ENCODE data around the gene PRKCE. TPM values are rescaled to one million over a fixed set of nuclear protein-coding genes. Genes with fewer than 3 reads are reported as not detected.

Gene PRKCE
- total and polyA plus RNA-seq, 2 experiments from 2014 or later: 0.94 to 1.2 TPM

DNA sequence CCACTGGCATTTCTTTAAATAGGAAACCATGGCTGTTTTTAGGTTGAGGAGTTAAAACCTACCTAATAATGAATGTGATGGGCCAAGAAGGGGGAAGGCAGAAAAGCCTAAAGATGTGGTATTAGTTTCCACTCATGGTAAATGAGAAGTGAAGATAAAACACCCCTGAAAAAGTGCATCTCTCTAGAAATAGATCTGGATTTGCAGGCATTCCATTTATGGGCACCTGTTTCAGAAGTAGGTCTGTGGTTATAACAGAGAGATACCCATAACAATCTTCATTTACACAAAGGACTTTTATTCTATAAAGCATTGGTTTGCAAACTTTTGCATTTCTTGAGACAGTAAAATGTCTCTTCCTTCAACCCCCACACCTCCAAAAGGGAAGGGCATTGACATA, 62.1 kb downstream of the PRKCE start:
- Mint-ChIP-seq H3K36me3 (ENCODE audit: low read depth) (0 out of 3 replicates have a peak, but pooled peaks cover 2% of the 10 kb centered on the region), H3K9me3 (0 out of 3 replicates have a peak, but pooled peaks cover 2% of the 10 kb centered on the region), H3K27me3 (ENCODE audit: insufficient read depth, low read depth, poor library complexity) (peaks cover 5% of the 10 kb centered on the region), H3K4me1 (peaks cover 10% of the 10 kb centered on the region), H3K27ac (no peak overlapping the region), H3K4me3 (no peak overlapping the region)
- Histone ChIP-seq H3K36me3 (ENCODE audit: insufficient read depth) (no peaks in the 10 kb centered on the region), H3K79me2 (replicated peaks; ENCODE audit: insufficient read depth) (no peaks in the 10 kb centered on the region), H3K4me2 (no peak overlapping the region), H3K27me3 (ENCODE audit: insufficient read depth) (no peaks in the 10 kb centered on the region), H4K20me1 (replicated peaks; ENCODE audit: insufficient read depth) (no peaks in the 10 kb centered on the region), H3K27ac (ENCODE audit: low read depth) (no peak overlapping the region), H3K9me2 (ENCODE audit: insufficient read depth) (no peaks in the 10 kb centered on the region), H3F3A (replicated peaks; ENCODE audit: low read depth) (no peaks in the 10 kb centered on the region), H3K4me3 (no peak overlapping the region), H3K4me1 (ENCODE audit: insufficient read depth) (no peaks in the 10 kb centered on the region), H2AFZ (no peak overlapping the region)
- TF ChIP-seq ETS1 (IDR thresholded peaks at IDR 0.05) (no peak), ZNF462 (CRISPR knock-in tag; IDR thresholded peaks at IDR 0.05) (no peak), ZNF331 (CRISPR knock-in tag; IDR thresholded peaks at IDR 0.05; ENCODE audit: low read depth) (no peak), JUNB (IDR thresholded peaks at IDR 0.05; ENCODE audit: unreplicated experiment) (no peak), CTCF (conservative IDR thresholded peaks at IDR 0.05; ENCODE audit: low read depth in 2 of 2) (no peak), STAT1 (IDR thresholded peaks at IDR 0.05; ENCODE audit: unreplicated experiment) (no peak), EZH2phosphoT487 (IDR thresholded peaks at IDR 0.05; ENCODE audit: unreplicated experiment) (no peak), POLR2AphosphoS5 (IDR thresholded peaks at IDR 0.05; ENCODE audit: low read depth) (no peak)
- TF ChIP-seq, protein P1, sequence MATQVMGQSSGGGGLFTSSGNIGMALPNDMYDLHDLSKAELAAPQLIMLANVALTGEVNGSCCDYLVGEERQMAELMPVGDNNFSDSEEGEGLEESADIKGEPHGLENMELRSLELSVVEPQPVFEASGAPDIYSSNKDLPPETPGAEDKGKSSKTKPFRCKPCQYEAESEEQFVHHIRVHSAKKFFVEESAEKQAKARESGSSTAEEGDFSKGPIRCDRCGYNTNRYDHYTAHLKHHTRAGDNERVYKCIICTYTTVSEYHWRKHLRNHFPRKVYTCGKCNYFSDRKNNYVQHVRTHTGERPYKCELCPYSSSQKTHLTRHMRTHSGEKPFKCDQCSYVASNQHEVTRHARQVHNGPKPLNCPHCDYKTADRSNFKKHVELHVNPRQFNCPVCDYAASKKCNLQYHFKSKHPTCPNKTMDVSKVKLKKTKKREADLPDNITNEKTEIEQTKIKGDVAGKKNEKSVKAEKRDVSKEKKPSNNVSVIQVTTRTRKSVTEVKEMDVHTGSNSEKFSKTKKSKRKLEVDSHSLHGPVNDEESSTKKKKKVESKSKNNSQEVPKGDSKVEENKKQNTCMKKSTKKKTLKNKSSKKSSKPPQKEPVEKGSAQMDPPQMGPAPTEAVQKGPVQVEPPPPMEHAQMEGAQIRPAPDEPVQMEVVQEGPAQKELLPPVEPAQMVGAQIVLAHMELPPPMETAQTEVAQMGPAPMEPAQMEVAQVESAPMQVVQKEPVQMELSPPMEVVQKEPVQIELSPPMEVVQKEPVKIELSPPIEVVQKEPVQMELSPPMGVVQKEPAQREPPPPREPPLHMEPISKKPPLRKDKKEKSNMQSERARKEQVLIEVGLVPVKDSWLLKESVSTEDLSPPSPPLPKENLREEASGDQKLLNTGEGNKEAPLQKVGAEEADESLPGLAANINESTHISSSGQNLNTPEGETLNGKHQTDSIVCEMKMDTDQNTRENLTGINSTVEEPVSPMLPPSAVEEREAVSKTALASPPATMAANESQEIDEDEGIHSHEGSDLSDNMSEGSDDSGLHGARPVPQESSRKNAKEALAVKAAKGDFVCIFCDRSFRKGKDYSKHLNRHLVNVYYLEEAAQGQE (IDR thresholded peaks at IDR 0.05; ENCODE audit: unreplicated experiment): no peak
- DNase-seq (ENCODE audit: low spot score) (no peak), ATAC-seq (no peak)
